BE2C (cell line): ENCODE measurements around the gene PODXL2.

Source experiments
- DNase-seq: peaks from one replicate; pipeline ENCODE4 v3.0.0-alpha.2; 2020
- H3K27me3 ChIP-seq: fragments of 250-450 bp; sonication (Bioruptor Pico); 2 replicates; pipeline ENCODE4 v1.5.1; 2020; ENCODE audit warnings: mild to moderate bottlenecking
- H3K36me3 ChIP-seq: fragments of 250-450 bp; sonication (Bioruptor Pico); 2 replicates; pipeline ENCODE4 v1.5.1; 2020; ENCODE audit warnings: mild to moderate bottlenecking
- H3K4me1 ChIP-seq: fragments of 250-450 bp; sonication (Bioruptor Pico); 2 replicates; pipeline ENCODE4 v1.5.1; 2020
- H3K4me3 ChIP-seq: 2 replicates; pipeline ENCODE4 v1.5.1; 2011; ENCODE audit warnings: low read depth, low read length
- H3K9me3 ChIP-seq: fragments of 250-450 bp; sonication (Bioruptor Pico); 2 replicates; pipeline ENCODE4 v1.5.1; 2020
- TF ChIP-seq, protein P1 (sequence below): IDR thresholded peaks from 2 replicates; pipeline ENCODE4 v1.5.1; 2012; ENCODE audit warnings: mild to moderate bottlenecking, low read depth, low read length

Gene PODXL2

DNA sequence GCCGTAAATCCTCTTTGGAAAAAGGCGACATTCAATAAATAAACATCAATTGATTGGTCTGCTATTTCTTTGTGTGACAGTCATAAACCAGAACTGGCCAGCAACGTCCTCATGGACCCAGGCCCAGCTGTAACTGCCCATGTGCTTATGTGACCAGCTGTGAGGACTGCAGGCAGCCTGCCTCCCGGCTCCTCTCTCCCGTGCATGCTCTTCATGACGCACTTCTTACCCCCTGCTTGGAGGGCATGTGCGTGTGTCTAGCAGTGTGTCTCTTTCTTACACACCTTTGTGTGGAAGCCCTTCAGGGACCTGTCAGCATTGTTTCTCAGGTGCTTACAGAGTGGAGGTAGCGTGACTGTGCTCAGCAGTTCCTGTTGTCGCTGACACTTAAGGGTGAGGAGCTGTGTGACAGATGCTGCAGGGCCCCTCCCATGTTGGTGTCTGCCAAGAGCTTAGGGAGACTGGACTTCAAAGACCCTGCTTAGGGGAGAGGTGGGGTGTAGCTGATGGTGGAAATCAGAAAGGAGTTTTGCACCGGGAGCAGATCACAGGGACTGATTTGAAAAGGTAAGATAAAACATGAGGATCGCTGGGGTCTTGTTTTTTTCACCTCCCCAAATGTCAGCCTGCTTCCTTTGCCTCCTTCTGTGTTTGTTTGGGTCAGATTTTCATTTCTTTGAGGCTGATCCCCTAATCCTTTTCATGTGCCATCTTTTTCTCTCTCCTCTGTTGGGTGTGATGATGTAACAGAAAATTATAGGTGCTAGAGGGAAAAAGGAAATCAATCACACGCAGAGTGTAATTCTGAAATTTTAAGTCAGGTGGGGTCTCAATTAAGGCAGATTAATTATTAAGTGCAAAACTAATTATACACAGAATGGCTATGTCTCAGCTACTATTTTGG, 2.1 kb downstream of the PODXL2 start:
- Histone ChIP-seq H3K36me3 (peaks cover 4% of the 10 kb centered on the region; the same call in 1 of the 2 replicates), H3K4me1 (peaks cover 20% of the 10 kb centered on the region), H3K4me3 (peak overlapping the region; percentile 69), H3K9me3 (peaks cover 10% of the 10 kb centered on the region), H3K27me3 (peaks cover 9% of the 10 kb centered on the region)
- TF ChIP-seq, protein P1, sequence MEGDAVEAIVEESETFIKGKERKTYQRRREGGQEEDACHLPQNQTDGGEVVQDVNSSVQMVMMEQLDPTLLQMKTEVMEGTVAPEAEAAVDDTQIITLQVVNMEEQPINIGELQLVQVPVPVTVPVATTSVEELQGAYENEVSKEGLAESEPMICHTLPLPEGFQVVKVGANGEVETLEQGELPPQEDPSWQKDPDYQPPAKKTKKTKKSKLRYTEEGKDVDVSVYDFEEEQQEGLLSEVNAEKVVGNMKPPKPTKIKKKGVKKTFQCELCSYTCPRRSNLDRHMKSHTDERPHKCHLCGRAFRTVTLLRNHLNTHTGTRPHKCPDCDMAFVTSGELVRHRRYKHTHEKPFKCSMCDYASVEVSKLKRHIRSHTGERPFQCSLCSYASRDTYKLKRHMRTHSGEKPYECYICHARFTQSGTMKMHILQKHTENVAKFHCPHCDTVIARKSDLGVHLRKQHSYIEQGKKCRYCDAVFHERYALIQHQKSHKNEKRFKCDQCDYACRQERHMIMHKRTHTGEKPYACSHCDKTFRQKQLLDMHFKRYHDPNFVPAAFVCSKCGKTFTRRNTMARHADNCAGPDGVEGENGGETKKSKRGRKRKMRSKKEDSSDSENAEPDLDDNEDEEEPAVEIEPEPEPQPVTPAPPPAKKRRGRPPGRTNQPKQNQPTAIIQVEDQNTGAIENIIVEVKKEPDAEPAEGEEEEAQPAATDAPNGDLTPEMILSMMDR = no peak
- DNase-seq = no peak

DNA sequence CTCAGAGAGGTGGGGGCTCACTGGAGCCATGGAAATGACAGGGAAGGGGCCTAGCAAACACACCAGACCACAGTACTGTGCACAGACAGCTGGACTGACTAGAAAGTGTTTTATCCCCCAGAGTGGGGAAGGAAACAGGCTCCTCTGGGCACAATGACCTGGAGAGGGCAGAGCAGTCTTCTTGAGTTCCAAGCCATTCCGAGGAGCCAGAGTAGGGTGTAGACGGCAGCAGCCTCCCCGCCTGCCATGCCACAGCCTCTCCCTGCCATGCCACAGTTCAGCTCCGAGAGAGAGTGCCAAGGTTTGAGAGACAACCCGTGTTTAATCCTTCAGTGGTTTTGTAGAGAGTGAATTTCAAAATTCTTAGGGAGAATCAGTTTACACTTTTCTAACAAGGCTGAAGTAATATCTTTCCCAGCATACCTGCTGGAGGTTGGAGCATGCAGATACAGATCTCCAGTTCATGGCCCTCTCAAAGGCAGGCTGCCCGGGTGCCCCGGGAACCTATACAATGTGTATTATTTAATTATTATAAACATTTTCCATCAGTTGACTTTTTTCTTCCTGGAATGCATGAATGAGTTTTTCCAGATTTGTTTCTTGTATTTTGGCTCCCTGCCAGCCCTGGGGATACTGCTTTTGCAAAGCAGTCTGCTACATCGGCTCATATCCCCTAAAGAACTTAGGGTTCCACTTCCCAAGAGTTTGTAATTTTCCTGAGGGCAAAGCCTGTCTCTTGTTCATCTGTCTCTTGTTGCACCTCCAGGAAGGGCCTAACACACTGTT, 3.2 kb downstream of the PODXL2 start:
- Histone ChIP-seq H3K4me3 (no peak overlapping the region; the same call in 1 of the 2 replicates), H3K27me3 (peaks cover 9% of the 10 kb centered on the region), H3K9me3 (peaks cover 10% of the 10 kb centered on the region), H3K36me3 (peaks cover 4% of the 10 kb centered on the region; the same call in 1 of the 2 replicates), H3K4me1 (peaks cover 20% of the 10 kb centered on the region)
- peak; percentile 54 for DNase-seq
- TF ChIP-seq, protein P1 = peak; percentile 33

GRCh38 chr3:127634653-127635052, 5.7 kb downstream of the PODXL2 start:
- TF ChIP-seq, protein P1 = no peak
- DNase-seq = no peak
- H3K27me3 ChIP-seq = 0 out of 2 replicates have a peak, but pooled peaks cover under 1% of the 10 kb centered on the region
- peaks cover 26% of the 10 kb centered on the region for H3K4me1 ChIP-seq
- H3K9me3 ChIP-seq = no peaks in the 10 kb centered on the region; the same call in 1 of the 2 replicates
- H3K36me3 ChIP-seq = peaks cover 8% of the 10 kb centered on the region; the same call in 1 of the 2 replicates
- H3K4me3 ChIP-seq = no peak overlapping the region

DNA sequence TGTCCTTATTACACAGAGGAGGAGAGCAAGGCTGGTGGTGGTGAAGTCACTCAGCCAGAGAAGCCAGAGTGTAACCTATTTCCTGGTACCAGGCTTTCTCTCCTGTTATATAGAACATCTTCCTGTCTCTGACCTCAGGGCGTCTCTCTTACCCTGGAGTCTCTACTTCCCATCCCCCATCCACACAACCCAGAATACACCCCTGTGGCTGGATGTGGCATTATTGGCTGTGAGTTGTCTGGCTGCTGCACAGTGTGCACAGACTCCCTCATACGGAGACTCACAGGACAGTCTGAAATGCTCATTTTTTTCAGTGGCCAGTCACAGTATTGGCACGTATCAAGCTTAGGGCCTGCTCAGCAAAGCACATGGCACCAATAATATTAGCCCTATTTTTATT, 8.6 kb downstream of the PODXL2 start:
- no peaks in the 10 kb centered on the region for H3K9me3 ChIP-seq
- H3K27me3 ChIP-seq = no peaks in the 10 kb centered on the region
- H3K4me1 ChIP-seq = peaks cover 7% of the 10 kb centered on the region
- H3K36me3 ChIP-seq = peaks cover 21% of the 10 kb centered on the region
- peak; percentile 51 for DNase-seq
- H3K4me3 ChIP-seq = no peak overlapping the region
- TF ChIP-seq, protein P1 = peak; percentile 25

GRCh38 chr3:127637971-127638370, 9.0 kb downstream of the PODXL2 start:
- H3K27me3 ChIP-seq = no peaks in the 10 kb centered on the region
- no peak overlapping the region for H3K4me3 ChIP-seq
- peaks cover 6% of the 10 kb centered on the region for H3K4me1 ChIP-seq
- no peak for DNase-seq
- no peaks in the 10 kb centered on the region for H3K9me3 ChIP-seq
- H3K36me3 ChIP-seq = peaks cover 21% of the 10 kb centered on the region
- TF ChIP-seq, protein P1 = no peak
